OCI-LY7 (cell line): ENCODE results near the gene ARHGEF19. TPM values are rescaled to one million over a fixed set of nuclear protein-coding genes. Genes with fewer than 3 reads are reported as not detected.

Experiments
- BruUV-seq: library from RNA; stranded (reverse); fragments of 400-500 nt; replicated peaks from 2 replicates; lab custom pipeline; 2021; lab: Mats Ljungman, UMichigan
- CTCF ChIA-PET: fragments of 300-600 bp; sonication (Branson Sonifier 250); formaldehyde crosslinking; loops from one replicate; lab custom pipeline; 2022; ENCODE audit warnings: antibody characterized with exemption; ENCODE audit not compliant: unreplicated experiment; lab: Charles Lee
- POLR2A ChIA-PET: fragments of 300-600 bp; sonication (Branson Sonifier 250); formaldehyde crosslinking; loops from one replicate; lab custom pipeline; 2022; ENCODE audit warnings: antibody characterized with exemption; lab: Charles Lee
- DNase-seq: peaks from one replicate; pipeline ENCODE4 v3.0.0-alpha.2; 2015; ENCODE audit warnings: low spot score
- H2AFZ ChIP-seq: fragments of 200-600 bp; sonication (generic), shearing (Covaris generic); 2 replicates; pipeline ENCODE4 v1.6.1; 2014; ENCODE audit warnings: mild to moderate bottlenecking, antibody characterized with exemption, low read length, moderate library complexity
- H3K27ac ChIP-seq: fragments of 200-600 bp; sonication (generic); 2 replicates; pipeline ENCODE4 v1.5.1; 2014; ENCODE audit warnings: mixed run types, low read depth, mild to moderate bottlenecking, moderate library complexity, low read length, inconsistent platforms; ENCODE audit not compliant: poor library complexity, severe bottlenecking
- H3K36me3 ChIP-seq: fragments of 200-600 bp; sonication (generic); 2 replicates; pipeline ENCODE4 v1.6.1; 2014; ENCODE audit warnings: mild to moderate bottlenecking, antibody characterized with exemption, low read length, moderate library complexity, mixed read lengths; ENCODE audit not compliant: insufficient read depth
- H3K4me1 ChIP-seq: fragments of 200-600 bp; sonication (generic); 2 replicates; pipeline ENCODE4 v1.5.1; 2014; ENCODE audit warnings: mild to moderate bottlenecking, low read length; ENCODE audit not compliant: insufficient read depth, poor library complexity, severe bottlenecking
- H3K4me2 ChIP-seq: fragments of 200-600 bp; sonication (generic); 2 replicates; pipeline ENCODE4 v1.6.1; 2014; ENCODE audit warnings: mild to moderate bottlenecking, low read length
- H3K4me3 ChIP-seq: fragments of 200-600 bp; sonication (generic); 2 replicates; pipeline ENCODE4 v1.5.1; 2014; ENCODE audit warnings: mild to moderate bottlenecking, low read depth, low read length; ENCODE audit not compliant: poor library complexity, severe bottlenecking
- H3K79me2 ChIP-seq: fragments of 200-600 bp; sonication (generic); 2 replicates; pipeline ENCODE4 v1.6.1; 2016; ENCODE audit warnings: low read depth, mild to moderate bottlenecking, low read length, moderate library complexity, mixed read lengths; ENCODE audit not compliant: insufficient read depth
- H3K9me2 ChIP-seq: fragments of 200-600 bp; sonication (generic); 2 replicates; pipeline ENCODE4 v1.6.1; 2016; ENCODE audit warnings: mild to moderate bottlenecking, low read length, mixed read lengths; ENCODE audit not compliant: insufficient read depth
- H3K9me3 ChIP-seq: fragments of 200-600 bp; sonication (generic); 2 replicates; pipeline ENCODE4 v1.6.1; 2014; ENCODE audit warnings: mild to moderate bottlenecking, mixed run types, low read length, mixed read lengths
- H4K20me1 ChIP-seq: fragments of 200-600 bp; sonication (generic); 2 replicates; pipeline ENCODE4 v1.6.1; 2014; ENCODE audit warnings: mild to moderate bottlenecking, antibody characterized with exemption, low read length, moderate library complexity, mixed read lengths; ENCODE audit not compliant: insufficient read depth
- CTCF ChIP-seq: fragments of 200-600 bp; sonication (generic); conservative IDR thresholded peaks from 2 replicates; pipeline ENCODE4 v1.5.1; 2014; ENCODE audit warnings: mild to moderate bottlenecking, antibody characterized with exemption, low read length, moderate library complexity, mixed read lengths
- EZH2phosphoT487 ChIP-seq: fragments of 200-600 bp; sonication (generic); IDR thresholded peaks from 2 replicates; pipeline ENCODE4 v1.6.1; 2018; ENCODE audit warnings: low read depth, borderline replicate concordance, mild to moderate bottlenecking, mixed run types, antibody characterized with exemption, low read length, moderate library complexity, mixed read lengths
- intact Hi-C: fragments of 100-400 bp; cut with micrococcal nuclease; formaldehyde crosslinking; loops from one replicate; pipeline ENCODE4 v1.10.0; 2022; ENCODE audit not compliant: unreplicated experiment
- total RNA-seq, 2 experiments: library from RNA; depleted of rRNA in 1 of 2; stranded (reverse); fragments of >200 nt in 1 of 2; shearing (Covaris generic) in 1 of 2; gene quantifications; 2 replicates each; pipeline ENCODE4 v1.2.3, GENCODE V29; 2014 to 2022

ARHGEF19 gene
- total RNA-seq, 2 experiments from 2014 or later: 2.7 to 6.2 TPM

GRCh38 chr1:16186655-16187235 lies 25.7 kb downstream of the ARHGEF19 start:
- TF ChIP-seq EZH2phosphoT487 (no peak), CTCF (no peak)
- Histone ChIP-seq H3K27ac (no peak overlapping the region), H4K20me1 (no peaks in the 10 kb centered on the region), H3K79me2 (no peaks in the 10 kb centered on the region), H2AFZ (no peak overlapping the region), H3K9me2 (no peaks in the 10 kb centered on the region), H3K9me3 (no peaks in the 10 kb centered on the region), H3K4me1 (no peaks in the 10 kb centered on the region), H3K36me3 (no peaks in the 10 kb centered on the region), H3K4me3 (no peak overlapping the region), H3K4me2 (no peak overlapping the region)
- POLR2A ChIA-PET: interaction anchor here (1.0 kb wide), 1 partner anchor 108 kb away, joined by 4 read pairs; no protein-coding TSS in a partner anchor
- DNase-seq: no peak
- CTCF ChIA-PET: interaction anchor here (0.6 to 1.3 kb wide), 2 partner anchors 16 to 108 kb away, joined by 3 to 6 read pairs; no protein-coding TSS in a partner anchor
- intact Hi-C loops: loop anchor here (1.0 to 10.0 kb wide), 4 partner anchors 58 to 182 kb away; partner anchors contain the start of gene SRARP
- BruUV-seq: no TSS peak

GRCh38 chr1:16184557-16185303 lies 27.7 kb downstream of the ARHGEF19 start:
- TF ChIP-seq EZH2phosphoT487 (no peak), CTCF (no peak)

More at GRCh38 chr1:16184557-16185303, 27.7 kb downstream of the ARHGEF19 start:
- Histone ChIP-seq H3K9me3 (no peaks in the 10 kb centered on the region), H3K36me3 (no peaks in the 10 kb centered on the region), H3K27ac (no peak overlapping the region), H3K4me1 (no peaks in the 10 kb centered on the region), H2AFZ (no peak overlapping the region), H4K20me1 (no peaks in the 10 kb centered on the region), H3K4me2 (no peak overlapping the region), H3K79me2 (no peaks in the 10 kb centered on the region), H3K9me2 (no peaks in the 10 kb centered on the region), H3K4me3 (no peak overlapping the region)
- intact Hi-C loops: loop anchor here (5.0 to 10.0 kb wide), 2 partner anchors 178 to 180 kb away; partner anchors contain the start of gene SRARP
- ChIA-PET POLR2A (no interaction called here), CTCF (no interaction called here)
- no peak for DNase-seq
- no TSS peak for BruUV-seq
